Measurements from ENCODE around the gene TBX18. TPM values are rescaled to one million over a fixed set of nuclear protein-coding genes. Genes with fewer than 3 reads are reported as not detected.

TBX18 gene
- total and polyA plus RNA-seq, 2 of the 4 experiments (the other 2 are of a cell fraction): 0.86 to 1.3 TPM

DNA sequence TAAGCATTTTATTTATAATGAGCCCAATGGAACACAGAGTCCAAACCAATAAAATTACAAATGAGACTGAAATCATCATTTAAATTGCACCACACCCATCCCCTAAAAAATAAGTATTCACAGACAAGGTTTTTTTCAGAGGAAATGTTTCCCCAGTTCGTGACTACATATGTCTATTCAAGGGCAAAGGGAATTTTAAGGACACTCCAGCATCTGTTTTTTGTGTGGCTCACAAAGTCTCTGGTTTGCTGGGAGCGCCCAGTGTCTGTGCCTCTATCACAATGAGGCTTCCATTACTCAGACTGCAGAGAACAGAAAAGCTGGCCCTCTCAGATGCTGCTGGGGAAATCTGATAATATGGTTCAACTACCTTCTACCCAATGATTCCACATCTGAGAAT lies 16.0 kb downstream of the TBX18 start:
- H3K9ac ChIP-seq (ENCODE audit: low read depth, low read length): no peak overlapping the region
- no peak overlapping the region for H2AFZ ChIP-seq (replicated peaks; ENCODE audit: low read length, poor library complexity)
- H2BK20ac ChIP-seq (ENCODE audit: low read depth, low read length): no peak overlapping the region
- no peak overlapping the region for H3K4ac ChIP-seq (ENCODE audit: low read depth, low read length)
- H3K9me1 ChIP-seq (ENCODE audit: insufficient read depth, low read length): no peaks in the 10 kb centered on the region
- H3K36me3 ChIP-seq (ENCODE audit: control insufficient read depth, insufficient read depth, low read length): no peaks in the 10 kb centered on the region
- dilution Hi-C loops (cut with HindIII; ENCODE audit: low sequenced_read_pairs, unreplicated experiment) (no loop called here), in situ Hi-C loops (cut with MboI; ENCODE audit: low sequenced_read_pairs) (no loop called here), intact Hi-C loops (cut with micrococcal nuclease) (no loop called here)
- H3K9me3 ChIP-seq (ENCODE audit: control insufficient read depth, insufficient read depth, low read length): no peaks in the 10 kb centered on the region
- TF ChIP-seq, protein P1, sequence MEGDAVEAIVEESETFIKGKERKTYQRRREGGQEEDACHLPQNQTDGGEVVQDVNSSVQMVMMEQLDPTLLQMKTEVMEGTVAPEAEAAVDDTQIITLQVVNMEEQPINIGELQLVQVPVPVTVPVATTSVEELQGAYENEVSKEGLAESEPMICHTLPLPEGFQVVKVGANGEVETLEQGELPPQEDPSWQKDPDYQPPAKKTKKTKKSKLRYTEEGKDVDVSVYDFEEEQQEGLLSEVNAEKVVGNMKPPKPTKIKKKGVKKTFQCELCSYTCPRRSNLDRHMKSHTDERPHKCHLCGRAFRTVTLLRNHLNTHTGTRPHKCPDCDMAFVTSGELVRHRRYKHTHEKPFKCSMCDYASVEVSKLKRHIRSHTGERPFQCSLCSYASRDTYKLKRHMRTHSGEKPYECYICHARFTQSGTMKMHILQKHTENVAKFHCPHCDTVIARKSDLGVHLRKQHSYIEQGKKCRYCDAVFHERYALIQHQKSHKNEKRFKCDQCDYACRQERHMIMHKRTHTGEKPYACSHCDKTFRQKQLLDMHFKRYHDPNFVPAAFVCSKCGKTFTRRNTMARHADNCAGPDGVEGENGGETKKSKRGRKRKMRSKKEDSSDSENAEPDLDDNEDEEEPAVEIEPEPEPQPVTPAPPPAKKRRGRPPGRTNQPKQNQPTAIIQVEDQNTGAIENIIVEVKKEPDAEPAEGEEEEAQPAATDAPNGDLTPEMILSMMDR (conservative IDR thresholded peaks at IDR 0.05; ENCODE audit: low read depth, low read length): no peak
- no peaks in the 10 kb centered on the region for H3K79me1 ChIP-seq (ENCODE audit: low read depth in 1 of 2, low read length in 2 of 2)
- H4K5ac ChIP-seq (ENCODE audit: low read depth, low read length): no peak overlapping the region
- ATAC-seq (ENCODE audit: low read depth): no peak
- no peak overlapping the region for H3K18ac ChIP-seq (ENCODE audit: low read depth, low read length)
- no peak overlapping the region for H3K4me2 ChIP-seq (ENCODE audit: low read depth, low read length)
- H2BK15ac ChIP-seq (ENCODE audit: low read depth, low read length): no peak overlapping the region
- H2BK120ac ChIP-seq (ENCODE audit: low read depth, low read length): no peak overlapping the region
- BruUV-seq (replicated peaks): no TSS peak
- no peak for DNase-seq
- H2BK5ac ChIP-seq (ENCODE audit: low read depth, low read length, poor library complexity, severe bottlenecking): no peak overlapping the region
- H3K27me3 ChIP-seq (ENCODE audit: control insufficient read depth, insufficient read depth, low read length): no peaks in the 10 kb centered on the region
- H3K4me1 ChIP-seq (ENCODE audit: control insufficient read depth, insufficient read depth, low read length): no peaks in the 10 kb centered on the region
- no peak overlapping the region for H3K27ac ChIP-seq (ENCODE audit: insufficient read depth, low read length)
- no CpG with 5 or more reads among the region's 2 CpGs for WGBS, 2 experiments (ENCODE audit: extremely low coverage in 2 of 2, insufficient read length in 1 of 2)
- no peak overlapping the region for H4K8ac ChIP-seq (ENCODE audit: low read depth in 2 of 2, low read length in 2 of 2)
- POLR2A ChIA-PET (ENCODE audit: unreplicated experiment): no interaction called here
- no peak overlapping the region for H3K14ac ChIP-seq (replicated peaks; ENCODE audit: low read depth, low read length)
- H3K4me3 ChIP-seq (ENCODE audit: insufficient read depth, low read depth, low read length): no peak overlapping the region
- no peak overlapping the region for H4K91ac ChIP-seq (ENCODE audit: insufficient read depth, low read depth, low read length)
- H2AK5ac ChIP-seq (ENCODE audit: low read depth, low read length): no peak overlapping the region
- no peak overlapping the region for H3K56ac ChIP-seq (ENCODE audit: extremely low read depth, insufficient read depth, low read length)
- CTCF ChIA-PET: interaction anchor here (0.7 kb wide), 1 partner anchor 12 kb away, joined by 3 read pairs; no protein-coding TSS in a partner anchor
- no peak overlapping the region for H2AK9ac ChIP-seq (replicated peaks; ENCODE audit: low read depth, low read length, poor library complexity)
- no peak overlapping the region for H3K23ac ChIP-seq (ENCODE audit: low read depth, low read length)
- H4K20me1 ChIP-seq (ENCODE audit: insufficient read depth, low read length): no peaks in the 10 kb centered on the region
